CD4-positive, alpha-beta T cell treated with Interleukin-12 subunit alpha and Interleukin-12 subunit beta, for 1 hour (primary cell): Measurements from ENCODE around the gene HOXA9.

Source experiments
- DNase-seq: peaks from one replicate; pipeline ENCODE4 v3.0.0-alpha.2; 2020

The HOXA9 gene

GRCh38 chr7:27141137-27141922 lies 24.0 kb downstream of the HOXA9 start:
- DNase-seq: no peak

DNA sequence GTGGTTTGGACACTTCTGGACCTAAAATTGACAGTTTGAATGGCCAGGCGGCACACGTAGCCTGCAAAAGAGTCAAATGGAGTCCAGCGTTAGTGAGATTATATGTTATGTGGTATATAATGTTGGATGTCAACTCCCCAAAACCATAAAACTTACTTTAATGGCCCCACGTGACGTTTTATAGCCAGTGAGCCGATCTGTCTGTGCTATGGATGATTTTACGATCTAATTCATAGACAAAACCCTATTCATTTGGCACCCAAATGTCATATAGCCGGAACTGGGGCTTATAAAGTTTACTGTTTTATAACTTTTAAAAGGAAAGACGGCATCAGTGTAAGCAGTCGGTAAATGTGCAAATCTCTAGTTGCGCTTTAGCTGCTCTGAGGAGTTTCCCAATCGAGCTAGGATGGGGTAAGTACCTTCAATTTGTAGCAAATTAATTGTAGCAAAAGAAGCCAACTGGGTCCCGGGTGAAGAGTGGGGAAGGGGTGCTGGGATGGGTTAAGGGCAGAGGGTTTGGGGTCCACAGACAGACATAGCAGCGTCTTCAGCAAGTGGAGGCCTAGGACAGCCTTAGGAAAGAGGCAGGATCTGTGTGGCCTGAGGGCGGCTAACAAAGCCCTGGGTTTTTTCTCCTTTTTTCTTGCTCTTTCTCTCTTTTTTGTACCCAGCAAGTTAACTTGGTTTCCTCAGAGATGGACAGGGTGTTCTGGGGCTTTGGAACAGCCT lies 25.0 kb downstream of the HOXA9 start:
- DNase-seq: no peak

- DNase-seq: no peak
Observed at GRCh38 chr7:27139334-27140125, 25.8 kb downstream of the HOXA9 start.

DNA sequence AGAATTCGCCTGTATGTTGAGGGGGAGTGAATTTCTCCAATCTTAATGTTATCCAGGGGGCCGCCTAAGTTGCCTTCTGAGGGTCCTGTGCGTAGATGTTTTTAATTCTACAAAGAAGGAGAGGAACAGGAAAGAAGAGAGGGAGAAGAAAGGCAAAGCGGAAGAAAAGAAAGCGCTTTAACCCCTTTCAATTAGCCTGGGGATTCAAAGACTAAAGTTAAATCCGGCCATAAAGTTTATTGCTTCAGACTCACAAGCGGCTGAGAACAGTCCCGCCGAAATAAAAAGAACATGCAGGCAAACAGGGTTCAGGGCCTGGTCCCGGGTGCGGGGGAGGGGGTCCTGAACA lies 26.4 kb downstream of the HOXA9 start:
- DNase-seq: no peak

GRCh38 chr7:27138472-27138871 lies 26.9 kb downstream of the HOXA9 start:
- DNase-seq: no peak

DNA sequence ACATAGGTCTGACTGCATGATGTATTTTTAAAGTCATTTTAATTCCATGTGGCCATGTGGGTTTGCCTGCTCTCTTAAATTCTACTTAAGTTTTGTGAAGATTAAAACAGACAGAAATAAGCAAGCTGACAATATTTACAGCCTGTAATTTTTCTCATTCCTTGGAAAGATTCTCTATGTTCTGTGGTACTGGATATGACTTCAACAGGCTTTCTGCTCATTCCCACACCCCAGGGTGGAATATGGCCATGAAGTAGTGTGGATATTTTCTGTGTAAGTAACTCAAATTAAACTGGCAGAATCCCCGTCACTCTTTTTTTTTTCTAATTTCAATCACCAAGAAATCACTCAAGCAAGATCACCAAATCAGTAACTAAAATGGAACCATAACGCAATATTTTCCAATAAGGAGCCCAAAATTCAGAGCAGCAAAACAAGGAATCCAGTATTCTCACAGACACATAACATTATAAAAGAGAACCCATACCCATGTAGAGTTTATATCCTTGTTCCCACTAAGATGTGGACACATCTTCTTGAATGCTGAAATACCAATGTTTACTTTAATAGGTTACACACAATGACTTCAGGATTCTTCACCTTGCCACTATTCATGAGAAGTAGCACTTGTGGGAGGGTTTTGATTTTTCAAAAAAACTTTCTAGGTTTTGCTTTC lies 27.6 kb downstream of the HOXA9 start:
- DNase-seq: no peak

DNA sequence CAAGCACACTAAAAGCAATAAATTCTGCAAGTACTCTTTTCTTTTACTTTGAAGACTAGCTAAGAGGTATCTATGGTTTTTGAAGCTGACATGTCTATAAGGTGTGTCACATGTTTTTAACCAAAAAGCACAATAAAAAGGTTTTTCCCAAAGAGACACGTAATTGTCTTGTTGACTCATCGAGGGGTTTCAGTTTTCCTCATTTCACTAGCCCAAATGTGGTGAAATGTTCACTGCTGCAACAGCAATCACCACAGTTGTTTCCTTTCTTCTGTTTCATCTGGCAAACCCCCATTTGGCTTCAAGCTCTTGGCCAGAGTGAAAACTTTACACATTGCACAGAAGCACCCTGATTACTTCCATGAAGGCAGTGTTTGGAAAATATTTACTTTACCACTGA lies 30.9 kb downstream of the HOXA9 start:
- DNase-seq: no peak

- DNase-seq: no peak
Observed at GRCh38 chr7:27133409-27134231, 31.7 kb downstream of the HOXA9 start.

DNA sequence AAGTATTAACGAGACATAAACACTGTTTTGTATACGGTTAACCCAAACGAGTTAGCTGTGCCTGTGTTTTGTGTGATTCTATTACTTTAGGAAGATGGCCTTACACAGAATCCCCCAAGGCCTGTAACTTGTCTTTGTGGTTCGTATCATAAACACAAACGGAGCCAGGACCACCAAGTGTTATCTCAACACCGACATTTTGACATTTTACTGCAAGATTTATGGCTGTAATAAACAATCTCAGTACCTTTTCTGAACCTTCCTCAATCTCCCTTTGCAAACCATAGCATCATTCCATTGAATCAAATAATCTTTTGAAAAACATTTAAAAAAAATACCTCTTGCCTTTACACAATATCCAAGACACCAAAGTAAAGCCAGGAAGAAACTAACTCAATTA lies 32.4 kb downstream of the HOXA9 start:
- DNase-seq: no peak

DNA sequence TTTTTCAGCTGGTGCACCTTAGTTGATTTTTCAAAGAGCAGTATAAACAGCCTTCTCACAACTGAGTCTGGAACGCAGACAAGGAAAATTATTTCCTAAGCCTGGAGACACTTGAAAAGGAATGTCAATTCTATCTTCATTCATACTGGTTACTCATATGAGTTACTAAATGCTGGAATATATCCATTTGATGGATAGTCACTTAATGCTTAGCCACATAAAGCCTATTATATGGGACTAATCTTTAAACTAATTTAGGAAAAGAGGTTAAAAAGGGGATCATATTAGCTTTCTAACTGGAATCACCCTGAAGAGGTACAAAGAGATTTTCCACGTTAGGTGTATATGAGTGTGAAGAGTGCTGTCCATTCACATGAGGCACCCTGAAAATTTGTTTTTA lies 33.1 kb downstream of the HOXA9 start:
- DNase-seq: no peak

DNA sequence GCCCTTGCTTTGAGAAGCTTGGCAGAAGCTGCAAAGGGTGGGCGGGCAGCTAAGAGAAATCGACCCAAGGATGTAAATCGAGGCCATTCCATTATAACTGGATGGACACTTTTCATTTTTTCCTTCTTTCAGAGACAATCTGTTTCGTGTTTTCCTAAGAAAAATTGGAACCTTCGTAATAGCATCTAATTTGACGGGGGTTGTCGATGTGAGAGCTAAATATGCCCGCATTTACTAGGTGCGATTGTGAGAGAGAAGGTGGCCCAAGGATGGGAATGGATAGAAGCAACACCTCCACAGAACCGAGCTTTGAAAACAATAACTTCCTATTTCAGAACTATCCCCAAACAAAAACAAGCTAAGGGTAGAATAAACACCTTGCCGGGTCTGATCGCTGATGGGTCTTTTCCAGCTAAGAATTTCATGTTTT lies 33.9 kb downstream of the HOXA9 start:
- no peak for DNase-seq

DNA sequence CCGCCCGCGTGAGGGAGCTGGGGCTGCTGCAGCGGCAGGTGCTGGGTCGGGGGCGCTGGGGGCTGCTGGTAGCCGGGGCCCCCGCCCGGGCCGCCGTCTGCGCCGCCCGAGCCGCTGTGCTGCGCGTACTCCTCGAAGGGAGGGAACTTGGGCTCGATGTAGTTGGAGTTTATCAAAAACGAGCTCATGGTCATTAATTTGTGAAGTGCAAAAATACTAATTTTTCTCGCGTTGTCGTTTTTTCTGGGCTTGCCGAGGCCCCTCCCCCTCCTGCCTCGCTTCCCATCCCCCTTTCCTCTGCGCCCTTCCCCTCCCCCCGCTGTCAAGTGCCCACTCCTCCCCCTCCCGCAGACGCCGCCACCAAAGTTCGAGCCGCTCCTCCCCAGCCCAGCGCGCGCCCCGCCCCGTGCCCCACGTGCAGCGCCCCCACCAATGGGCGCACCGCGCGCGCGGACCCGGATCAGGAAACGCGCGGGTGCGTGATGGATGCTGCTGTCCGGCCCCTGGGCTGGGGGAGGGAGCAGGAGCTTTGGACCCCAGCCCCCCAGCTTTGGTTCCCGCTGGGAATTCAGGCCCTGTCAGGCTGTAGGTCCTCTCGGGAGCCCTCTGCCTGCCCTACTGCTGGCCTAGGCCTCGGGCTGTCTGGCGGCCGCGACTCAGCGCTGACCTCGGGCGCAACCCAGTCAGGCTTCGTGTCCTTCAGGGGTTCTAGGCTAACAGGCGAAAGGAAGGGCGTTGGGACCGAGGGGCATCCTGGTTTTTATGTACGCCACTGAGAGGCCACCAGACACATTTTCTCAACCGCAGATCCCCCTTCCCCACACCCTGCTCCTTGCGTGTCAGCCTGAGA lies 34.6 kb downstream of the HOXA9 start, which contains the start of gene HOXA4:
Gene HOXA4, minus strand, starts transcription at position 218 of the 850 bp plus-strand sequence. Its CDS starts 24 bp downstream, at position 194.
- DNase-seq: peak; percentile 80

- DNase-seq: no peak
Observed at GRCh38 chr7:27129729-27130539, 35.4 kb downstream of the HOXA9 start.

DNA sequence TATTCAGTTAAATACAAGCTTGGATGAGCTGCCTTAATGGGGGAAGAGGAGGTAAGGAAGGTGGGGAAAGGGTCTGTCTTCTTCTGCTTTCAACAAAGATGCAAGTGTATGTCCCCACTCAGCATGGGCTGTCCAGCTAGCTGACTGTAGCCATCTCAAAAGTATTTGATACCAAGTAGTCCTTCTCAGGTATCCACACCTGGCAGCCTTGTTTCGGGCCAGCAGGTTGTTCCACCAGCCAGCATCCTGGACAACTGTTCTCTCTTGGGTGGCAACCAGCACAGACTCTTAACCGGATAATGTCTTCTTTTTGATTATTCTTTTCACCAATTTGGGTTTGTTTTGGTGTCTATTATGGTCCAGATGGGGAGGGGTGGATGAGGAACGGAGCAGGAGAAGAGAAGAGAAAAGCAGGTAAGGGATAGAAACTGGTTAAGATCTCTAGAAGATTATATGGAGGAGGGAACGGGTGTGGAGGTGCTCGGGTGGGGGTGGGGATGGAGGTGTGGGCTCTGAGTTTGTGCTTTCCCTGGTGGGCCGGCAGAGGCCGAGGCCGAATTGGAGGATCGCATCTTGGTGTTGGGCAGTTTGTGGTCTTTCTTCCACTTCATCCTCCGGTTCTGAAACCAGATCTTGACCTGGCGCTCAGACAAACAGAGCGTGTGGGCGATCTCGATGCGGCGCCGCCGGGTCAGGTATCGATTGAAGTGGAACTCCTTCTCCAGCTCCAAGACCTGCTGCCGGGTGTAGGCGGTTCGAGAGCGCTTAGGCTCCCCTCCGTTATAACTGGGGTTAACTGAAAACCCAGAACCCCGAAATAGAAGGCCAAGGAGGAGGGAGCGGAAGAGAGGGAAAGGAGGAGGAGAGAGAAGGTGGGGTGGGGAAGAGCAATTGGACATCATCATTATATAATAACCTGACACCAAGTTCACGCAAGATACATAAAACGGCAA lies 36.3 kb downstream of the HOXA9 start:
- no peak for DNase-seq

DNA sequence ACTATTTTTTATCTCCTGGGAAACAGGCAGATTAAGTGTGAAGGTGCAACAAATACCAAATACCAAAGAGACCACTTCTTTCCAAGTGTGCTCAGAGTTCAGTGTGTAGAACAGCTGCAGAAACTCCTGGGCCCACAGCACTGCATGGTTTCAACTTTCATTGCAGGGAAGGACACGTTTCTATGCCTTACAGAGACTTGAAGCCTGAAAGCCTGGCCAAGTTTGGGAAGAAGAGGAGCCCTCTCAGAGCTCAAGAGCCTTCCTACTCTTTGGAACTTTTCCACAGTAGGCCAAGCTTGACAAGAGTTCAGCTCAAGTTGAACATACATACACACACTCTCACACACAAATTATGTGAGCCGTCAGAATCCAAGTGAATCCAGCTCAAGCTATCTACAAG lies 37.3 kb downstream of the HOXA9 start:
- no peak for DNase-seq

DNA sequence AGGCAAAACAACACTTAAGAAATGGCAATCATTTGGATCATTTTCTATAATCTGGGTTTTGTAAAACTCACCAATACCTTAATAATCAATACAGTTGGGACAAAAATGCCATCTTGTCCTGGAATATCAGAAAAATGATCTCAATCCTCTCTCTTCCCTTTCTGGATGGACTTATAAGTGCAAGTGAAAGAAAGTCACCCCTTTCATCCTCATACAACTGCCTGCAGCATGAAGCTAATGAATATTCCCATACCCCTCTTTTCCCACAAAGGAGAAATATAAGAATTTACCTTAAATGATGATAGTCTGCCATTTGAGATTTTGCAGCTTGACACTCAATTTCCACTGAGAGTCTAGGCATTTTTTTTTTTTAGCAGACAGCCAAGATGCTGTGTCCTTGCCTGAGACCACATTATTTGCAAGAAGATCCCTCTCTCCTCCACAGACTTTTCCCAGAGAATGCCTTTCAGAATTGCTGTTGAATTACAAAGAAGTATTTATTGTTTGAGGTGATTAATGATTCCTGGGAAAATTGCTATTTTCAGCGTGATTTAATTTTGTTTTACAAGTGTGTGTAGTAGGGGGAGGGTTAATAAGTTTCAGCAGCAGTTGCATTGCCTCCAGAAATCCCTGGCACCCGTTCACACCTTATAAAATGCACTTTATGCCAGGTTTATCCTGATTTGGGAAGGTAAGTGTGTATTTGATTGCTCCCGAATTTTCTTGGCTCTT lies 38.6 kb downstream of the HOXA9 start:
- no peak for DNase-seq

GRCh38 chr7:27125986-27126394 lies 39.3 kb downstream of the HOXA9 start:
- DNase-seq: no peak
